GM12878 (cell line): ENCODE data around the gene MAGI2. TPM values are rescaled to one million over a fixed set of nuclear protein-coding genes. Genes with fewer than 3 reads are reported as not detected.

ENCODE experiments used
- ATAC-seq: fragments of 200-7000 bp; cut with Tn5 transposase; 3 replicates; pipeline ENCODE4 v1.9.1; 2020; ENCODE audit warnings: mild to moderate bottlenecking, moderate library complexity
- BruUV-seq: library from RNA; stranded (reverse); fragments of 400-500 nt; replicated peaks from 2 replicates; lab custom pipeline; 2021; lab: Mats Ljungman, UMichigan
- CTCF ChIA-PET: fragments of 300-600 bp; sonication (Branson Sonifier 250); formaldehyde crosslinking; extraction: SDS; loops from one replicate; lab custom pipeline; 2021; ENCODE audit warnings: inconsistent platforms; lab: Yijun Ruan, JAX
- POLR2A ChIA-PET: fragments of 350-600 bp; formaldehyde crosslinking; extraction: SDS; loops from one replicate; lab custom pipeline; 2021; ENCODE audit warnings: inconsistent platforms; lab: Charles Lee
- RAD21 ChIA-PET: fragments of 300-600 bp; sonication (Branson Sonifier 250); formaldehyde crosslinking; loops from one replicate; lab custom pipeline; 2023; ENCODE audit warnings: antibody characterized with exemption; ENCODE audit not compliant: unreplicated experiment; lab: Charles Lee
- SMC1A ChIA-PET: fragments of 300-600 bp; sonication (Branson Sonifier 250); formaldehyde crosslinking; loops from one replicate; lab custom pipeline; 2023; ENCODE audit not compliant: unreplicated experiment, uncharacterized antibody; lab: Charles Lee
- DNase-seq: peaks from one replicate; pipeline ENCODE4 v3.0.0-alpha.2; 2011; ENCODE audit warnings: low read depth, low spot score
- FAIRE-seq: peaks from 3 replicates; lab custom pipeline; 2011; peaks lifted over from hg19 to GRCh38; lab: Jason Lieb, UNC
- H2AFZ ChIP-seq: 2 replicates; pipeline ENCODE4 v1.6.0; 2011; ENCODE audit warnings: low read depth, low read length, control low read depth; ENCODE audit not compliant: control insufficient read depth
- H3K27ac ChIP-seq: 2 replicates; pipeline ENCODE4 v1.5.1; 2011; ENCODE audit warnings: control low read depth; ENCODE audit not compliant: control insufficient read depth, insufficient read depth
- H3K27me3 ChIP-seq, 2 experiments: replicated peaks in 1 of 2; 2 replicates each; pipeline versions ENCODE4 v1.6.0 to v1.6.1; 2011; ENCODE audit warnings: low read length in 1 of 2; ENCODE audit not compliant: control insufficient read depth in 2 of 2, insufficient read depth in 2 of 2
- H3K36me3 ChIP-seq, 2 experiments: 2 replicates each; pipeline ENCODE4 v1.5.1; 2011; ENCODE audit warnings: low read length in 1 of 2; ENCODE audit not compliant: control insufficient read depth in 2 of 2, insufficient read depth in 2 of 2
- H3K4me1 ChIP-seq: 2 replicates; pipeline ENCODE4 v1.6.1; 2011; ENCODE audit warnings: mild to moderate bottlenecking, low read length, moderate library complexity, mixed read lengths; ENCODE audit not compliant: control insufficient read depth, insufficient read depth
- H3K4me2 ChIP-seq: 2 replicates; pipeline ENCODE4 v1.6.0; 2011; ENCODE audit warnings: control low read depth; ENCODE audit not compliant: control insufficient read depth, insufficient read depth
- H3K4me3 ChIP-seq: fragments of 200-600 bp; sonication (generic); 2 replicates; pipeline ENCODE4 v1.5.1; 2016
- H3K79me2 ChIP-seq: 2 replicates; pipeline ENCODE4 v1.6.0; 2011; ENCODE audit warnings: low read length; ENCODE audit not compliant: control insufficient read depth, insufficient read depth
- H3K9ac ChIP-seq: 2 replicates; pipeline ENCODE4 v1.8.0; 2011; ENCODE audit warnings: low read length, control low read depth, mixed read lengths; ENCODE audit not compliant: control insufficient read depth, insufficient read depth
- H3K9me3 ChIP-seq: replicated peaks from 3 replicates; pipeline ENCODE4 v1.5.1; 2011; ENCODE audit warnings: mild to moderate bottlenecking, low read length; ENCODE audit not compliant: control insufficient read depth, insufficient read depth
- H4K20me1 ChIP-seq: 2 replicates; pipeline ENCODE4 v1.6.0; 2011; ENCODE audit not compliant: control insufficient read depth, insufficient read depth
- CEBPB ChIP-seq, 2 experiments: fragments of 150-350 bp in 1 of 2; IDR thresholded peaks; 2 replicates each; pipeline ENCODE4 v1.6.1; 2012 to 2014; ENCODE audit warnings: low read depth in 2 of 2, low read length in 2 of 2, borderline replicate concordance in 1 of 2, inconsistent platforms in 1 of 2
- IRF4 ChIP-seq: IDR thresholded peaks from 2 replicates; pipeline ENCODE4 v1.6.1; 2011; ENCODE audit warnings: low read depth, low read length
- KDM1A ChIP-seq: fragments of 200-600 bp; sonication (generic); IDR thresholded peaks from 2 replicates; pipeline ENCODE4 v1.6.1; 2016; ENCODE audit warnings: borderline replicate concordance
- LARP7 ChIP-seq: fragments of 450-650 bp; IDR thresholded peaks from 2 replicates; pipeline ENCODE4 v1.6.1; 2017; ENCODE audit warnings: mild to moderate bottlenecking
- POLR2A ChIP-seq: IDR thresholded peaks from 2 replicates; pipeline ENCODE4 v1.6.1; 2011; ENCODE audit warnings: low read depth, mild to moderate bottlenecking, low read length
- STAT1 ChIP-seq: fragments of 450-650 bp; conservative IDR thresholded peaks from 2 replicates; pipeline ENCODE4 v1.6.1; 2014; ENCODE audit warnings: antibody characterized with exemption, mild to moderate bottlenecking
- ZNF207 ChIP-seq: fragments of 450-650 bp; IDR thresholded peaks from 2 replicates; pipeline ENCODE4 v1.6.1; 2014; ENCODE audit warnings: antibody characterized with exemption, mild to moderate bottlenecking, borderline replicate concordance
- WGBS: methylation state at CpG from one replicate; pipeline ENCODE4 v1.1.6; 2016; ENCODE audit warnings: low lambda C conversion rate; ENCODE audit not compliant: insufficient replicate concordance, insufficient coverage; ENCODE audit errors: missing lambda C conversion rate; 5-methylcytosine and 5-hydroxymethylcytosine counted together
- in situ Hi-C: fragments of 300-500 bp; cut with MboI; formaldehyde crosslinking; loops from 9 replicates; pipeline ENCODE4 v1.14.3; 2018; ENCODE audit warnings: mixed read lengths
- intact Hi-C: fragments of 100-400 bp; cut with micrococcal nuclease; formaldehyde crosslinking; loops from one replicate; pipeline ENCODE4 v1.14.2; 2022; ENCODE audit not compliant: unreplicated experiment
- polyA plus RNA-seq, 11 experiments: library from polyadenylated mRNA; depleted of rRNA in 4 of 11; unstranded in 6 of 11; stranded (reverse) in 5 of 11; fragments of >200 nt; fragmentation: Nextera tagmentation in 4 of 11; fragmentation: Illumina TruSeq in 1 of 11; extraction: Ambion mirVana in 4 of 11; extraction: Trizol in 1 of 11; gene quantifications; 1 replicate in 1 of 11; 2 replicates in 10 of 11; pipeline versions ENCODE4 v1.2.1 to v1.2.3, GENCODE V29; 2011 to 2016; ENCODE audit warnings: inconsistent platforms in 2 of 11, missing spikeins in 2 of 11, low read depth in 1 of 11
- total RNA-seq, 4 experiments: library from RNA; depleted of rRNA in 3 of 4; stranded (reverse); fragments of >200 nt in 3 of 4; fragmentation: Illumina TruSeq in 1 of 4; extraction: Trizol in 1 of 4; gene quantifications; 2 replicates each; pipeline versions ENCODE4 v1.2.1 to v1.2.3, GENCODE V29; 2013 to 2021
- TF ChIP-seq, protein P1 (sequence below): fragments of 450-650 bp; IDR thresholded peaks from 2 replicates; pipeline ENCODE4 v1.6.1; 2017; ENCODE audit warnings: mild to moderate bottlenecking, low read depth, inconsistent platforms; ENCODE audit not compliant: poor library complexity, severe bottlenecking
- TF ChIP-seq, protein P2 (sequence below): fragments of 150-350 bp; IDR thresholded peaks from 2 replicates; pipeline ENCODE4 v1.6.1; 2016; ENCODE audit warnings: low read depth, low read length

Gene MAGI2
- total and polyA plus RNA-seq, 10 of the 15 experiments (the other 5 are each of a cell fraction or from before 2014, with no cell fraction given): 0.01 to 0.31 (median 0.05) TPM; not detected in 2

DNA sequence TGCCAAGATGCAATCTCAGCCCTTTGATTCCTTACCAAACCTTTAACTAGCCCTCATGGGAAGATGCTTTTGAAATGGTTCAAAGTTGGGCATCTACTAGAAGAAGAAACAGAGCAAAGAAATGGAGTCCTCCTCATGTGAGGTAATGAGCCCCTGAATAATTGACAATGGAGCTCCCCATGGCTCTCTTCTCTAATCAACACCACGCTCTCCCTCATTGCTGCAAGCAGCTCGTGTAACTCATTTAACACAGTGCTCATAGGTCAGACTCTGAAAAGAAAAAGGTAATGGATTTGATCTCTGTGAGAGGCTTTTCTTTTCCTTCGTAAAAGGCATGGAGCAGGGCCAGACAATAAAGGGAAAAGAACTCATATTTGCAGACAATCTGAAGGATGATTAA lies 1342.1 kb downstream of the MAGI2 start:
- FAIRE-seq: no peak
- Histone ChIP-seq H3K4me3 (no peak overlapping the region), H3K4me1 (no peaks in the 10 kb centered on the region), H2AFZ (no peak overlapping the region), H3K9ac (no peak overlapping the region), H3K27ac (no peak overlapping the region), H3K79me2 (no peaks in the 10 kb centered on the region), H3K9me3 (no peaks in the 10 kb centered on the region), H3K4me2 (no peak overlapping the region), H3K27me3 (no peaks in the 10 kb centered on the region; a peak in 1 of 4 replicates), H4K20me1 (no peaks in the 10 kb centered on the region), H3K36me3 (no peaks in the 10 kb centered on the region)
- TF ChIP-seq, protein P1, sequence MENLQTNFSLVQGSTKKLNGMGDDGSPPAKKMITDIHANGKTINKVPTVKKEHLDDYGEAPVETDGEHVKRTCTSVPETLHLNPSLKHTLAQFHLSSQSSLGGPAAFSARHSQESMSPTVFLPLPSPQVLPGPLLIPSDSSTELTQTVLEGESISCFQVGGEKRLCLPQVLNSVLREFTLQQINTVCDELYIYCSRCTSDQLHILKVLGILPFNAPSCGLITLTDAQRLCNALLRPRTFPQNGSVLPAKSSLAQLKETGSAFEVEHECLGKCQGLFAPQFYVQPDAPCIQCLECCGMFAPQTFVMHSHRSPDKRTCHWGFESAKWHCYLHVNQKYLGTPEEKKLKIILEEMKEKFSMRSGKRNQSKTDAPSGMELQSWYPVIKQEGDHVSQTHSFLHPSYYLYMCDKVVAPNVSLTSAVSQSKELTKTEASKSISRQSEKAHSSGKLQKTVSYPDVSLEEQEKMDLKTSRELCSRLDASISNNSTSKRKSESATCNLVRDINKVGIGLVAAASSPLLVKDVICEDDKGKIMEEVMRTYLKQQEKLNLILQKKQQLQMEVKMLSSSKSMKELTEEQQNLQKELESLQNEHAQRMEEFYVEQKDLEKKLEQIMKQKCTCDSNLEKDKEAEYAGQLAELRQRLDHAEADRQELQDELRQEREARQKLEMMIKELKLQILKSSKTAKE: no peak
- no peak for TF ChIP-seq STAT1
- no peak for TF ChIP-seq CEBPB (IDR thresholded peaks at IDR 0.05; ENCODE audit: borderline replicate concordance in 1 of 2, low read depth in 2 of 2, low read length in 2 of 2)
- no peak for TF ChIP-seq IRF4
- no peak for TF ChIP-seq LARP7
- no peak for TF ChIP-seq POLR2A
- no peak for TF ChIP-seq KDM1A
- TF ChIP-seq, protein P2, sequence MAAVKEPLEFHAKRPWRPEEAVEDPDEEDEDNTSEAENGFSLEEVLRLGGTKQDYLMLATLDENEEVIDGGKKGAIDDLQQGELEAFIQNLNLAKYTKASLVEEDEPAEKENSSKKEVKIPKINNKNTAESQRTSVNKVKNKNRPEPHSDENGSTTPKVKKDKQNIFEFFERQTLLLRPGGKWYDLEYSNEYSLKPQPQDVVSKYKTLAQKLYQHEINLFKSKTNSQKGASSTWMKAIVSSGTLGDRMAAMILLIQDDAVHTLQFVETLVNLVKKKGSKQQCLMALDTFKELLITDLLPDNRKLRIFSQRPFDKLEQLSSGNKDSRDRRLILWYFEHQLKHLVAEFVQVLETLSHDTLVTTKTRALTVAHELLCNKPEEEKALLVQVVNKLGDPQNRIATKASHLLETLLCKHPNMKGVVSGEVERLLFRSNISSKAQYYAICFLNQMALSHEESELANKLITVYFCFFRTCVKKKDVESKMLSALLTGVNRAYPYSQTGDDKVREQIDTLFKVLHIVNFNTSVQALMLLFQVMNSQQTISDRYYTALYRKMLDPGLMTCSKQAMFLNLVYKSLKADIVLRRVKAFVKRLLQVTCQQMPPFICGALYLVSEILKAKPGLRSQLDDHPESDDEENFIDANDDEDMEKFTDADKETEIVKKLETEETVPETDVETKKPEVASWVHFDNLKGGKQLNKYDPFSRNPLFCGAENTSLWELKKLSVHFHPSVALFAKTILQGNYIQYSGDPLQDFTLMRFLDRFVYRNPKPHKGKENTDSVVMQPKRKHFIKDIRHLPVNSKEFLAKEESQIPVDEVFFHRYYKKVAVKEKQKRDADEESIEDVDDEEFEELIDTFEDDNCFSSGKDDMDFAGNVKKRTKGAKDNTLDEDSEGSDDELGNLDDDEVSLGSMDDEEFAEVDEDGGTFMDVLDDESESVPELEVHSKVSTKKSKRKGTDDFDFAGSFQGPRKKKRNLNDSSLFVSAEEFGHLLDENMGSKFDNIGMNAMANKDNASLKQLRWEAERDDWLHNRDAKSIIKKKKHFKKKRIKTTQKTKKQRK: no peak
- no peak for TF ChIP-seq ZNF207
- intact Hi-C loops (no loop called here), in situ Hi-C loops (no loop called here)
- no TSS peak for BruUV-seq
- no peak for ATAC-seq
- POLR2A ChIA-PET: no interaction called here
- no peak for DNase-seq
- RAD21 ChIA-PET: no interaction called here
- 2% methylated on average over 3 of the region's 3 CpGs for WGBS
- SMC1A ChIA-PET: no interaction called here
- CTCF ChIA-PET: no interaction called here
